HG03064 (cell line): ENCODE measurements around the gene GALNT13.

Experiments
- ATAC-seq: cut with Tn5 transposase; IDR thresholded peaks from one replicate; pipeline ENCODE4 v1.9.1; 2021; ENCODE audit warnings: low read depth; ENCODE audit not compliant: unreplicated experiment

GALNT13 gene

DNA sequence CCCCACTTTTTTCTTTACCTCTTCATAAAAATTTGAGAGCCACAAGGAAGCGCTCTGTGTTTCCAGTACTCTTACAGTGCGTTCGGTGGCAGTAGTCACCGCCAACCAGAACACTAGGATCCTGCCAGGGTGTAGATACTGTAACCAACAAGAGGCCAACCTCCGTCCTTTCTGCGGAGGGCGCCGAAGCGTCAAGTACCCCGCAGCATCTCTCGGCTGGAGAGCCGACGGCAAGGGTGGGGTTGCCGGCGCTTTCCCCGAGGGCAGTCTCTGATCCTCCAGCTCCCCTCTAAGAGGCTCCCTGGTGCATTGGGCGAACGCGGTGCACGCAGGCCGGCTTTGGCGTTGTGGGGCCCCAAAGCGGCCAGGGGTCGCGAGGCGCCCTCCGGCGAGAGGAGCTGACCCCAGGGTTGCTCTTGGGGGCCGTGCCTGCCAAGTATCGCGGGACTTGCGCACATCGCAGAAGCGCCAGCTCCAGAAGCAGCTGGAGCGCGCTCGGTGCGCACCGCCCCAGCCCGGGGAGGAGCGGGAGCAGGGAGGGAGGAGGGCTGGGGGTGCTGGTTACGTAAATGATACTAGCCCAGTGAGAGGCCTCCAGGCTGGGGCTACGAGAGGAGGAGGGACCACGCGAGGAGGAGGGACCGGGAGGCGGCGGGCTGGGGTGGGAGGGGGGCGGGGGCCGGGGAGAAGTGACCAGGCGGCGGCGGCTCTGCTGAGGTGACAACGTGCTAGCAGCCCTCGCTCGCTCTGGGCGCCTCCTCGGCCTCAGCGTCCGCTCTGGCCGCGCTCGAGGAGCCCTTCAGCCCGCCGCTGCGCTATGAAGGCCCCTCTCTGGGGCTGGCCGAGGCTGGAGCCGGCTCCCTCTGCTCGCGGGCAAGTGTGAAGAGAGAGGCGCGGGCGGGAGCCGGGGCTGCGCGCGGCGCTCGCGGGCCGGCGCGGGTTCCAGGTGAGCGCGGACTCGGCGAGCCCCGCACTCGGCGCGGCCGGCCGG is at the start of gene GALNT13:
GALNT13 (plus strand) TSS at position 692 of the 991 bp plus-strand sequence.
- no peak for ATAC-seq

- no peak for ATAC-seq
Measured at GRCh38 chr2:153823880-153824279, 47.8 kb upstream of the GALNT13 start.

GRCh38 chr2:153828335-153828734 is 43.4 kb upstream of the GALNT13 start:
- ATAC-seq = no peak

DNA sequence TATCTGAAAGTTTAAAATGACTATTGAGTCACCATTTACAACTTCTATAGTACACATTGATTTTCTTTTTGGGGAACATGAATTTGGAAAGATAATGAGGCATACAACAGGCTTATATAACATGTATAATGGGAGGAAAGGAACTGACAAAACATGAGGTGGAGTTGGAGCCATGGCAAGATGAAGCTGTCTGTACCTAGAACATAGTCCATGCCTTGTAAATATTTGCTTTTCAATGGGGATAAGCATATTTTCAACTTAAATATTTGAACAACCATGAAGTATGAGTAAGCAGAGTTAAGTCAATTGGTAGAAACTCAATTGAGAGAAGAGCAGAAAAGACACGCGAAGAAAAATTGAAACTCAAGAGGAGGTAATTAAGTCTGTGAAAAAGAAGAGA is 37.1 kb upstream of the GALNT13 start:
- ATAC-seq = no peak

- ATAC-seq = no peak
Measured at GRCh38 chr2:153858250-153858649, 13.5 kb upstream of the GALNT13 start.

GRCh38 chr2:153864022-153864421 is 7.7 kb upstream of the GALNT13 start:
- no peak for ATAC-seq

GRCh38 chr2:153866595-153866994 is 5.1 kb upstream of the GALNT13 start:
- ATAC-seq = no peak

DNA sequence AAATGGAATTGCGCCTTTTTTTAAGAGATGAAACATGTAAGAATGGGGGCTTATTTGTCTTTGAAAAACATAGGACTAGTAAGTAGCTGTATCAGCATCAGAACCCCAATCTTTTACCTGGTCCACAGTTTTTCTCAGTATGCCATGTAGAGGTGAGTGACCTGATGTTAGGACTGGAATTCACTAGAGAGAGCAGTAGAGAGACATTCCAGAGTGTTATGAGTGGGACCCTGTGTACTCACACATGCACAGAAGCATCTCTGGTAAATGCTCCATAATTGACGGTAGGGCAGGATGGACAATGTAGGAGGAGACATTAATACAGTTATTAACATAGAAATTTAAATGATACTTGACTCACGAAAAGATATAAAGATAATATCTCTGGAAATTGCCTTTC is 1.4 kb upstream of the GALNT13 start:
- ATAC-seq = no peak

DNA sequence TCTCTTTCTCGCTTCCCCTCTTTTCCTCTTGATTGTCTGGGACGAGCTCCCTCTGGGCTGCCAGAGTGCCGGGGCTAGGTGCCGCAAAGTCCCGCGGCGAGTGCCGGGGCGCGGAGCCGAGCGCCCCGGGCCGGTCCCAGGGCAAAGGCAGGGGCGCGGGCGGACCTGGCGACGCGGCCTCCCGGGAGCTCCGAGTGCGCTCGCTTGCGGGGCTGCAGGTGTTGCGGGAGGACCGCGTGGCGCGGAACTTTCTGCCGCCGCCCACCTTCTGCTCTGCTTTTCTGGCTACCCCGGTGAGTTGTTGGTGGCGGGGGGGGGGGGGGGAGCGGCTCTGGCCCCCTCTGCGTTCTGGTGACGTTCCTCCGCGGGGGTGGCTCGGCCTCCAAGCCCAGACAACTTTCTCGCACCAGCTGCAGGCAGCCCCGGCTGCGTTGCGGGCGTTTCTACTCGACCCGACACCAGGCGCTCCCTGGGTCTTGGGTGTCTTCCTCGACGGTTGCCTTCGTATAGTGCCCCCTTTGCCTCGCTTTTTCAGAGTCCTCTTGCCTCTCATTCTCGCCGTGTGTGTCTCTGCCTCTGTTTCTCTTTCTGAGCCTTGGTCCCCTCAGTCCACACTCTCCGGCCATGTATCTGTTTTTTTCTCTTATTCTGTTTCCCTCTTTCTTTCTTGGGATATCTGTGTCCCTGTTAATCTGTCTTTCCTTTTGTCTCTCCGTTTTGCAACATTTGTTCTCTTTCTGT is 759 bp downstream of the GALNT13 start:
- no peak for ATAC-seq

DNA sequence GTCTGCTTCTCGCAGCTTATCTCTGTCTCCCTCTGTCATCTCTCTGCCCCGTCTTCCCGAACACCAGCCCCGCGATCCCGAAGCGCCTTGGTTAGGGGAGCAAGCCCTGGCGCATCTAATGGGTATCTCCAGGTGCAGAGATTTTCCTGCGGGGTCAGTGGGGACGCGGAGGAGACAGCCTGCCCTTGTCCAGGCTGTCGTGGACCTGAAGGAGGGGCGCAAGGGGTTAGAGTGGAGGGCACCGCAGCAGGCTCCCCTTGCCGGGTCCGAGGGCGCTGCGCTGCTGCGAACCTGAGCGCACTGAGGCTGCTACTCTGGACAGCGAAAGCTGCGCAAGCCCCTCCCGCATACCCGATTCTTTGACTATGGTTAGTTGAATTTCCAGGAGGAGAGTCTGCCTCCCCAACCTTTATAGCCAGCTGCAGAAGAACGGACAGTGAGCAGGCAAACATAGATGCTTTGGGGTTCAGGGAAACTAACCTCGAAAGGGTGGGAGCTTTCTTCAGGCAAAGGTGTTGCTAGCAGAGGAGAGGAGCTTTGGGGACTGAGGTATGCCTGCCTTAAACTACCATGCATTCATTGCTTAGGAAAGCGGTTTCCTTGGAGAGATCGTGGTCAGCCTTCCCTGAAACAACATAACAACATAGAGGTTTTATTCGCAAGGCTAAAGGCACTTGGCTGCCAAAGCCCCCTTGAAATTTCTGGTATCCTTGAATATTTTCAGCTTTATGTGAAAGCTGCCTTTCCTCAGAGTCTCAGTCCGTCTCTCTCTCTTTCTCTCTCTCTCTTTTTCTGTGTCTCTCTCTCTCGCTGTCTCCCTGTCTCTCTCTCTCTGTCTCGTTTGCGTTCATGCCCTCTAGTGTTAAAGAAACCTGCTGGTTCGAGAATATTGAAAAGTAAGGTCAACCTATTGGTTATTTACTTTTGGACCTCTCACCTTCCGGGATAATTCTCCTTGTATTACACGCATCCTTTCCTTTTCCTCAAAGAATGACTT is 1.6 kb downstream of the GALNT13 start:
- ATAC-seq = no peak

DNA sequence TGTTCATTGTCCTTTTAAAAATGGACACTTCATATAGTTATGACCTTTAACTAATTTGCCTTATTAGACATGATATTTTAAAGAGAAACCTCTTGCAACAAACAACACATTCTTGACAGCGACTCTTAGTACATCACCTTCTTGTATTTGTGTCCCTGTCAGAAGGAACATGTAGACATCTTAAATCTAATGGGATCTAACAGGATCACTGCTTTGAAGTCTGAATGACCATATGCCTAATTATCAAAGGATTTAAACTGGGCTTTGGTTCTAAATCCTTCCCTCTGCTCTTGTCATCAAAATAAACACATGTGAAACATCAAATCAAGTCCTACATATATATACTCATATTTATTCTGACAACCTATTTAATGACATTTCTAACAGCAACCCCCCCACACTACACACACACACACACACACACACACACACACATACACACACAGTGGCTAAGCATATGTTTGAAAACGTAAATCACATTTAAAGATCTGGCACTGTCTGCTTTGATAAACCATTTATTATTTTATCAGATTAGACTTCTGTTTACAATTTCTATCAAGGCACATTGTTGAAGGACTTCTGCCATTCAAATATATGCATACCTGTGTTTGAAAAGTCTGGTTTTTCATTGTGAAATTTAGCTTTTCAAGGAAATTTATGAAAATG is 4.2 kb downstream of the GALNT13 start:
- no peak for ATAC-seq

DNA sequence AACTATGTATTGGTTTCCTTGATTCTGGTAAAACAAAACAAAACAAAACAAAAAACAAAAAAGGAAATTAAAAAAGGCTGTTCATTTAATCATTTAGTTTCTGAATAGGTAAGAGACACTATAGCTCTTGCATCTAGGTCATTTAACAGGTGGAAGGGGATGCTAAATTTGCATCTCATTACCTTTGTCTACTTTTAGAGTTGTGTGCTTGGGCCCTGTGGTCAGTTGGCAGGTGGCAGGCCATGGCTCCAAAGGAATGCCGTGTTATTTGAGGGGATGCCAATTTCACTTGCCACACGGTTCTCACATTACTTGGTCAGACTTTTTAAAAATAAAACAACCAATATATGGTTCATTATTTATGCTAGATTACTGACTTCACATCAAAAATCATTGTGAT is 9.2 kb downstream of the GALNT13 start:
- no peak for ATAC-seq

- ATAC-seq = no peak
Measured at GRCh38 chr2:153886833-153887232, 15.1 kb downstream of the GALNT13 start.

- no peak for ATAC-seq
Measured at GRCh38 chr2:153890576-153890975, 18.9 kb downstream of the GALNT13 start.

DNA sequence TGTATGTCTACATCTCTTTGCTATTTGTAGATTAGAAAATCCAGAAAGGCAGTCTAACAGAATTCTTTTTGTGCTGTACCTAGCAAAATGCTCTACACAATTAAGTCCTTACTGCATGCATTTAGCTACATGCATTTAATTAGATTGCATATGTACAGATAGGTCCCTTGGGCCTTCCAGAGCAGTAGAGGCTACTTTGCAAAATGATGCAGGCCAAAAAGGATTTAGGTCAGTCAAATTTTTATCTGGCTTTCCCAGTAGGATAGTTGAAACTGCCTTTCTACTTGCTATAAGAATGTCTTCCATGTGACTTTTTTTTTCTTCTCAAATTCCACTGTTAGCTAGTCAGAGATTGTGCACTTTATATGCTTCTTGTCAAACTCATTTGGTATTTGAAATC is 19.3 kb downstream of the GALNT13 start:
- ATAC-seq = no peak

GRCh38 chr2:153912798-153913396 is 41.2 kb downstream of the GALNT13 start:
- no peak for ATAC-seq

DNA sequence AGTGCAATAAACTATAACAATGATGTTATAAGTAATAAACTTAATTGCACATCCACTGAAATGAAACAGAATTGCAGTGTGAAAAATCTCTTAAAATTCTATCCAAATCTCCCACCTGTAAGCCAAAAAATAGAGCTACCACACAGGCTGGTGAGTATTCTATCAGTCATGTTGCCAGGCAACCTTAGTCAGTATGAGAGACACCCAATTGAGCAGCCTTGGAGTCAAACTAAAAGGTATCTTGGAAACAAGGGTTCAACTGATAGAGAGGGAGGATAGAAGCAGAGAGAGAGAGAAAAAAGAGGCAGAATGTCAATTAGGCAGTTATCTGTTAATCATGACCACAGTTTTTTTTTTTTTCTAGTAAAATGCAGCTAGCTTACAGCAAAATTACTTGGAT is 45.8 kb downstream of the GALNT13 start:
- ATAC-seq = no peak

DNA sequence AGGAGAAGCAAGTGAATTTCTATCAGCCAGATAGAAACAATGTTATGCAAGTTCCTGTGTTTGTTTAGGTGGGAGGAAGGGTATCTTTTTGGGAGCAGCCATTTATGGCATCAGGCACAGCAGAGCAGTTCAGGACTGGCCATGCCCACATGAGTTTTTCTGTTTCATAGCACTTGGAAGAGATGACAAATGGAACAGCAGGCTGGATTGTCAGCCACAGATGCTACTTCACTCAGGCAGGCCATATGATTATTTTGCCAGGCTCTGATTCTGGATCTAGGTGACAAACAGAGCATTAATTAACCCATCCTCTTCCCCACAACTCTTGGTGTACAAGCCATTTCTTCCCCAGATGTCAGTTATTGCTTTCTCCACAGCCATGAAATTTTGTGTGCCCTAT is 63.8 kb downstream of the GALNT13 start:
- ATAC-seq = no peak

GRCh38 chr2:153939124-153939796 is 67.5 kb downstream of the GALNT13 start:
- no peak for ATAC-seq
